HUES6 (cell line): Measurements from ENCODE around the gene FAM200A.
"Not testable (repeated sequence)": the region's sequence is repeated elsewhere in the genome, so short reads cannot be mapped to it uniquely, and the experiment has no call there.

Source experiments
- H3K27ac ChIP-seq: 2 replicates; pipeline ENCODE4 v1.7.0; 2013; ENCODE audit warnings: low read depth, mild to moderate bottlenecking, low read length, inconsistent platforms
- H3K27me3 ChIP-seq: 2 replicates; pipeline ENCODE4 v1.6.1; 2013; ENCODE audit warnings: low read length; ENCODE audit not compliant: control insufficient read depth, insufficient read depth
- H3K36me3 ChIP-seq: 2 replicates; pipeline ENCODE4 v1.6.1; 2013; ENCODE audit warnings: low read length; ENCODE audit not compliant: control insufficient read depth, insufficient read depth
- H3K4me1 ChIP-seq: 2 replicates; pipeline ENCODE4 v1.6.1; 2013; ENCODE audit warnings: low read length; ENCODE audit not compliant: control insufficient read depth, insufficient read depth
- H3K4me3 ChIP-seq: 2 replicates; pipeline ENCODE4 v1.5.1; 2013; ENCODE audit warnings: low read depth, low read length
- H3K9ac ChIP-seq: one replicate; pipeline ENCODE4 v1.6.1; 2013; ENCODE audit warnings: mild to moderate bottlenecking, low read length
- H3K9me3 ChIP-seq: 2 replicates; pipeline ENCODE4 v1.6.1; 2013; ENCODE audit warnings: low read depth, low read length; ENCODE audit not compliant: control insufficient read depth, insufficient read depth

Gene FAM200A

DNA sequence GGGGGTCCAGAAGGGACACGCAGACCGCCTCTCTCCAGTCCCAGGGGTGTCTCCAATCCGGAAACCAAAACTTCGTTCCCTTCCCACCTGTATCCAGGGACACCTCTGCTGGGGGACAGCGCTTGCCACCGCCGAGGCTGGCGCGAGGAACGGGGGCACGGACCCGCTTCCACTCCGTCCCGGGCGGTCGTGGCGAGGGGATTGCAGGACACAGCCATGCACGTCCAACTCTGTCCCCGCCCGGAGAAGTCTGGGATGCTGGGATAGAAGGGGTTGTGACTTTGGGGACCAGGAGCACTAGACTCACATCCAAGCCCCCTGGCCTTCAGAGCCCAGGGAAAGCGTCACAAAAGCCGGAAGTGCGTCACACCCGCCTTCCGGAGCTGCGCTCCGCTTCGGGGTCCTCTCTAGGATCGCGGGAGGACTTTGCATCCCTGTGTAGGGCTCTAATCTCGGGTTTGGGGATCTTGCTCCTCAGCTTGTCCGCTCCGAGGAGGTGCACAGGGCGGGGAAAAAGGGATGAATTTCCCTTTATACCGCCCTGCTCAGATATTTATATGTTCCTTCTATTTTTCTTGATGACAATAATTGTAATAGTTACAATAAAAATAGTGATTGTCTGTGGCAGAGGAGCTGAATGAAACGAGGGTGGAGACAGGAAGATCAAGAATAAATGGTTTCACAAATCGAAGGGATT lies at the start of gene FAM200A:
FAM200A (minus strand) TSS at position 348 of the 697 bp plus-strand sequence. CDS start 3,707 bp downstream, outside the sequence.
- H3K36me3 ChIP-seq, result peaks cover 16% of the 10 kb centered on the region
- peak within 1 kb of the TSS; percentile 93 for H3K9ac ChIP-seq

DNA sequence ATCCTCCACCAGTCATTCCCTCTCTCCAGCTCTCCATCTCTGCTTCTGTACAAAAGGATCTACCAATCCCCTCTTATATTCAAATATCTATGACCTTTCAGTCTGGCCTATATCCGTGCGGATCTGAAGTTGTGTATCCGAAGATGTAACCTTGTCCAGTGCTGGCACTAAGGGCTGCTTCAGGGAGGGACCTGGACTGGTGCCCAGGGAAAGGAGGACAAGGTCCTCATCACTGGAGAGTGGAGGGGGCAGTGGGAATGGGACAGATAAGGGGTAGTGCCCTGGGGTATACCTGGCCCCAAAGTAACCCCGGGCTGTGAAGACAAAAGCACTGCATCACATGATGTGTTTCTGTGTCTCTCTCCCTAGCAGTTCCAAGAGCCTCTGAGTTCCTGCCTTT lies 47.9 kb upstream of the FAM200A start:
- H3K27ac ChIP-seq, result no peak overlapping the region
- H3K36me3 ChIP-seq, result no peaks in the 10 kb centered on the region
- H3K27me3 ChIP-seq, result no peaks in the 10 kb centered on the region
- H3K9me3 ChIP-seq, result no peaks in the 10 kb centered on the region; the same call in 1 of the 2 replicates
- H3K4me3 ChIP-seq, result no peak overlapping the region
- peaks cover 4% of the 10 kb centered on the region; the same call in 1 of the 2 replicates for H3K4me1 ChIP-seq
- H3K9ac ChIP-seq, result no peak overlapping the region

More for the DNA sequence above, at the start of gene FAM200A:
- peak within 1 kb of the TSS; percentile 91 for H3K4me3 ChIP-seq
- H3K4me1 ChIP-seq, result 0 out of 2 replicates have a peak, but pooled peaks cover 2% of the 10 kb centered on the region
- no peaks in the 10 kb centered on the region for H3K9me3 ChIP-seq
- H3K27ac ChIP-seq, result peak within 1 kb of the TSS; percentile 44; the same call in 1 of the 2 replicates
- H3K27me3 ChIP-seq, result no peaks in the 10 kb centered on the region

DNA sequence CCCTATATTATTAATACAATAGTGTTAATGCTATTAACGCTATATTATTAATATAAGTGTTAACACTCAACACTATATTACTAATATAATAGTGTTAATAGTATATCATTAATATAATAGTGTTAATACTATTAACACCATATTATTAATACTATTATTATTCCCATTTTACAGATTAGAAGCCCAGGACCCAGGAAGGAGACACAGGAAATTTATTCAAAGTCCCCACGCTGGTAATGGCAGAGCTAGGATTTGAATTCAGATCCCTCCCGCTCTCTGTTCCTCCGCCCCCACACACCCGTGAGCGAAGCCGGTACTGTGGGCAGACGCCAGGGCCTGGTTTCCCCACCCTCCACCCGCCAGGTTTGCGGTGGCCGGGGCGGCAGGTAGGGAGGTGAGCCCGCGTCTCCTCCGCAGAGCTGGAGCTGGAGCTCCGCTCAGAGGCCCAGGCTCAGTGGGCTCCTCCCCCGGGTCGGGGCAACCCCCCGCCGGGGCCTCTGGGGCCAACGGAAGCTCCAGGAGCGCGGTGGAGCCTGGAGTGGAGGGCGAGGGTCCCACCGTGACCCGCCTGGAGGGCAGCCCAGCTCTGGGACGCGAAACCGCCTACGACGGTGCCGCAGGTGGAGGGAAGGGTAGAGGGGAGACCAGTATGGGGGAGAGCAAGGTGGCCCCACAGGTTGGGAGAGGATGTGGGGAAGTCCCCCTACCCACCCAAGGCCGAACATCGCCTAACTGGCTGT lies 46.0 kb upstream of the FAM200A start, which contains the start of gene TMEM225B:
TMEM225B (plus strand) TSS at position 506 of the 740 bp plus-strand sequence. CDS start 6,122 bp downstream, outside the sequence.
- Histone ChIP-seq H3K27ac (no peak within 1 kb of the TSS), H3K36me3 (no peaks in the 10 kb centered on the region), H3K27me3 (no peaks in the 10 kb centered on the region), H3K4me1 (peaks cover 4% of the 10 kb centered on the region; the same call in 1 of the 2 replicates), H3K9ac (no peak within 1 kb of the TSS), H3K4me3 (peak within 1 kb of the TSS; percentile 9), H3K9me3 (no peaks in the 10 kb centered on the region; the same call in 1 of the 2 replicates)

DNA sequence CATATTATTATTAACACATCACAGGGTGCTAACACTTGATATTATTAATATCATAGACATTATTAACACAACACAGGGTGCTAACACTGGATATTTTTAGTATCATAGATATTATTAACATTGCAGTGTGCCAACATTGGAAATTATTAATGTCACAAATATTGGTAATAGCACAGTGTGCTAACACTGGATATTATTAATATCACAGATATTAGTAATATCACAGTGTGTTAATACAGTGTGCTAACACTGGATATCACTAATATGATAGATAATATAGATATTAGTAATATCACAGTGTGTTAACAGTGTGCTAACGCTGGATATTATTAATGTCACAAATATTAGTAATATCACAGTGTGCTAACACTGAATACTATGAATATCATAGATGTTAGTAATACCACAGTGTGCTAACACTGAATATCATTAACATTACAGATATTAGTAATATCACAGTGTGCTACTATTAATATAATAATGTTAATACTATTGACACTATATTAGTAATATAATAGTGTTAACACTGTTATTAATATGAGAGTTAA lies 44.6 kb upstream of the FAM200A start:
- no peaks in the 10 kb centered on the region for H3K36me3 ChIP-seq
- H3K4me3 ChIP-seq, result no peak overlapping the region
- no peaks in the 10 kb centered on the region for H3K27me3 ChIP-seq
- no peak overlapping the region for H3K9ac ChIP-seq
- no peak overlapping the region for H3K27ac ChIP-seq
- H3K9me3 ChIP-seq, result no peaks in the 10 kb centered on the region; the same call in 1 of the 2 replicates
- H3K4me1 ChIP-seq, result peaks cover 4% of the 10 kb centered on the region; the same call in 1 of the 2 replicates

DNA sequence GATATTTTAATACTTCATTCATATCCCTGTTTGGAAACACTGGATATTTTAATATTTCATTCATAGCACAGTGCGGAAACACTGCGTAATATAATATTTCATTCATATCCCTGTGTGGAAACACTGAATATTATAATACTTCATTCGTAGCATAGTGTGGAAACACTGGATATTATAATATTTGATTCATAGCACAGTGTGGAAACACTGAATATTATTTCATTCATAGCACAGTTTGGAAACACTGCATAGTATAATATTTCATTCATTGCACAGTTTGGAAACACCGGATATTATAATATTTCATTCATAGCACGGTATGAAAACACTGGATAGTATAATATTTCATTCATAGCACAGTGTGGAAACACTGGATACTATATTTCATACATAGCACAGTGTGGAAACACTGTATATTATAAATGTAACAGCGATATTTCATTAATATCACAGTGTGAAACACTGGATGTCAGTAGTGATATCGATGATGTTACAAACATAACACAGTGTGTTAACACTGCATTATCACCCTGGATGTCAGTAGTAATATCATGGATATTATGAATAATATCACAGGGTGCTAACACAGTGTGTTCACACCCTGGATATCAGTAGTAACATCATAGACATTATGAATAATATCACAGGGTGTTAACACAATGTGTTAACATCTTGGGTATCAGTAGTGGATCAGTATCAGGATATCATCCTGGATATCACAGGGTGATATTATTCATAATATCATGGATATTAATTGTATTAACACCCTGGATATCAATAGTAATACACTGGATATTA lies 43.2 kb upstream of the FAM200A start:
- Histone ChIP-seq H3K27me3 (no peaks in the 10 kb centered on the region), H3K9ac (no peak overlapping the region), H3K4me3 (no peak overlapping the region), H3K27ac (no peak overlapping the region), H3K9me3 (no peaks in the 10 kb centered on the region; the same call in 1 of the 2 replicates), H3K4me1 (peaks cover 4% of the 10 kb centered on the region; the same call in 1 of the 2 replicates), H3K36me3 (no peaks in the 10 kb centered on the region)

DNA sequence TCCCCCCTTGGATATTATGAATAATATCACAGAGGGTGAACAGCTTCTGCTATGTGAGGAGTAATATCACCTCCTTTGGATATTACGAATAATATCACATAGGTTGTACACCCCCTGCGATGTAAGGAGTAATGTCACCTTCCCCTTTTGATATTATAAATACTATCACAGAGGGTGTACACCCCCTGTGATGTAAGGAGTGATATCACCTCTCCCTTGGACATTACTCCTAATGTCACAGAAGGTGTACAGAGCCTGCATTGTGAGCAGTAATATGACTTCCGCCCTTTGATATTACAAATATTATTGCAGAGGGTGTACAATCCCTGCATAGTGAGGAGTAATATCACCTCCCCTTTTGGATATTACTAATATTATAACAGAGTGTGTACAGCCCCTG lies 37.0 kb upstream of the FAM200A start:
- Histone ChIP-seq H3K36me3 (no peaks in the 10 kb centered on the region), H3K9me3 (no peaks in the 10 kb centered on the region), H3K4me3 (no peak overlapping the region), H3K27me3 (no peaks in the 10 kb centered on the region), H3K9ac (no peak overlapping the region), H3K4me1 (no peaks in the 10 kb centered on the region), H3K27ac (no peak overlapping the region)

DNA sequence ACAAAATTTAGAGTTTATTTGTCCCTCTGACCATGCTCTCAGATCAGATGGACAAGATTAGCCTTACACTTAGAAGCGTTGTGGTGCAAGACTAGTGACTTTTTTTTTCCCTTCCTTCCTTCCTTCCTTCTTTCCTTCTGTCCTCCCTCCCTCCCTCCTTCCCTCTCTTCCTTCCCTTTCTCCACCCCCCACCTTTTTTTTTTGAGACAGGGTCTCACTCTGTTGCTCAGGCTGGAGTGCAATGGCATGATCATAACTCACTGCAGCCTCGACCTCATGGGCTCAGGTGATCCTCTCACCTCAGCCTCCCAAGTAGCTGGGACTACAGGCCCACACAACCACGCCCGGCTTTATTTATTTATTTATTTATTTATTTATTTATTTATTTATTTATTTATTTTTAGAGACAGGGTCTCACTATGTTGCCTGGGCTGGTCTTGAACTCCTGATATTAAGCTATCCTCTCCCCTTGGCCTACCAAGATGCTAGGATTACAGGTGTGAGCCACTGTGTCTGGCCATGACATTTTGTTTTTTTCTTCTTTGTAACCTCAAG lies 28.9 kb upstream of the FAM200A start:
- peaks cover 12% of the 10 kb centered on the region for H3K4me1 ChIP-seq
- H3K9me3 ChIP-seq, H3K27me3 ChIP-seq, H3K36me3 ChIP-seq, H3K27ac ChIP-seq: not testable (repeated sequence)
- H3K4me3 ChIP-seq, result peak overlapping the region; percentile 59
- H3K9ac ChIP-seq, result peak overlapping the region; percentile 54

DNA sequence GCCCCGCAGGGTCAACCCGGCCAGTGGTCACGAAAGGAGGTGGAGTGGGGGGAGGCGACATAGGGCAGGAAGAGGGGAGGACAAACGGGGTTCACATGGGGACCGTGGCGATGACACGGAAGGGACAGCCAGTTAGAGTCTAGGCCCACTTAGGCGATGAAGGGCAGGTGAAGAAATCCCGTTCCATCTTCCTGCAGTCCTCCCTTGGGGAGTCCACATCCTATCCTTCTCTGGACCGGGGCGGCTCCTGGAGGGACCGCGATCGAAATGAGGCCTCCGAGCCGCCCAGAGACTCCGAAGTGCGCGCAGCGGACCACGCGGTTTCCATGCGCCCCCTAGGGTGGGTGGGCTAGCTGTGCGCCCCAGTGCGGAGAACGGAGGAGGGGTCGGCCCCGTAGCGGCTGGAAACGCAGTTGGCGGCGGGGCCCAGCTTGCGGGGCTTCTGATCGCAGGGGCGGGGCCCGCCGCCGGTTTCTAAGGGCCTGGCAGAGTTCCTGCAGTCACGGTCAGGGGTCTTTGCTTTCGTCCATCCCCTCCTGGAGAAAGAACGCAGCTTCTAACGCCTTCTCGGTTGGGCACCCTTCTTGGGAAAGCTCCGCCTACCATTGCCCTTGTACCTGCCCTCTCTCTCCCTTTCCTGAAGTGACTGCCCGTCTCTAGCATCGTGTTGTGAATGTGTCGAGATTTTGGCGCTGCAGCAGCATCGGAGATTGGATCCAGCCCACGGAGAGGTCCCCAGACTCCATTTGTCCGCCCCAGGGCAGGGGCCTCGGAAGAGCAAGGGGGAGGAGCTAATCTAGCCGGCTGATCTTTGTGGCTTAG lies 28.3 kb upstream of the FAM200A start:
- H3K9ac ChIP-seq, result peak overlapping the region; percentile 54
- no peaks in the 10 kb centered on the region for H3K36me3 ChIP-seq
- peak overlapping the region; percentile 59 for H3K4me3 ChIP-seq
- H3K27me3 ChIP-seq, result no peaks in the 10 kb centered on the region; the same call in 1 of the 2 replicates
- H3K9me3 ChIP-seq, result no peaks in the 10 kb centered on the region
- no peak overlapping the region for H3K27ac ChIP-seq
- peaks cover 13% of the 10 kb centered on the region for H3K4me1 ChIP-seq

DNA sequence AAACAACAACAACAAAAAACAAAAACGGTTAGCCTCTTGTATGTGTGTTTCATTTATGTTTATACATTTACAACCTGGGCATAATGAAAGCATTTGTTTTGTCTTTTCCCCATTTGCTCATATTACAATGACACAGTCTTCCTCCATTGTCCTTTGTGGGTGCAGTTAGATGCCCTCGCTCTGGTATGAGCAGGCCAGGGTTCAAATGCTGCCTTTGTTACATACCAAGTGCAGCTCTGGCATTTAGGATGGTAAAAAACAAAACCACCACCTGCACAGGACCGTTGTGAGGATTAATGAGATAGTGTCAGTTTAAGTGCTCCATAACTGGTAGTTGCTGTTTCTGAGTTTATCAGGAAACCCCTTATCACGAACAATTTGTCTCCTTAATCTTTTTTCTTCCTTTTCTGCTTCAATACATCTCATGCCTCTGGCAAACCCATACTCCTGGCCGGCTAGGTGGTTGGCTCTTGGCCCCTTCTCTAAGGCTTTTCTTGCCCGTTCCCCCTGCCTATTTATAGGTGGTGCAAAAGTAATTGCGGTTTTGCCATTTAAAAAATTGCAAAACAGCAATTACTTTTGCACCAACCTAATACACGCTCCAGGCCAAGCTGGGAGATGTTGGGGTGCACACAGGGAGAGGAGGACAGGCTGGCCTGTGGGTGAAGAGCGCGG lies 27.5 kb upstream of the FAM200A start:
- Histone ChIP-seq H3K27me3 (no peaks in the 10 kb centered on the region; the same call in 1 of the 2 replicates), H3K9me3 (no peaks in the 10 kb centered on the region), H3K4me1 (peaks cover 13% of the 10 kb centered on the region), H3K9ac (peak overlapping the region; percentile 54), H3K27ac (no peak overlapping the region), H3K4me3 (peak overlapping the region; percentile 59), H3K36me3 (peaks cover 3% of the 10 kb centered on the region; the same call in 1 of the 2 replicates)
